IPS-18a (cell line): ENCODE results near the gene NAA20.

ENCODE experiments used
- H3K27ac ChIP-seq: one replicate; pipeline ENCODE4 v1.5.1; 2013; ENCODE audit warnings: low read length
- H3K27me3 ChIP-seq: one replicate; pipeline ENCODE4 v1.6.1; 2013; ENCODE audit warnings: mild to moderate bottlenecking, low read length; ENCODE audit not compliant: control insufficient read depth, insufficient read depth
- H3K36me3 ChIP-seq: one replicate; pipeline ENCODE4 v1.6.1; 2013; ENCODE audit warnings: low read depth, low read length; ENCODE audit not compliant: control insufficient read depth
- H3K4me1 ChIP-seq: one replicate; pipeline ENCODE4 v1.6.1; 2013; ENCODE audit warnings: low read depth, low read length; ENCODE audit not compliant: control insufficient read depth
- H3K4me3 ChIP-seq: one replicate; pipeline ENCODE4 v1.5.1; 2013; ENCODE audit warnings: low read length
- H3K9ac ChIP-seq: one replicate; pipeline ENCODE4 v1.6.1; 2013; ENCODE audit warnings: mild to moderate bottlenecking, low read length, moderate library complexity
- H3K9me3 ChIP-seq: one replicate; pipeline ENCODE4 v1.6.1; 2013; ENCODE audit warnings: low read depth, low read length; ENCODE audit not compliant: control insufficient read depth

Gene NAA20

GRCh38 chr20:19992996-19993908, 23.9 kb upstream of the NAA20 start:
- Histone ChIP-seq H3K27ac (no peak overlapping the region), H3K4me3 (no peak overlapping the region), H3K36me3 (no peaks in the 10 kb centered on the region), H3K9me3 (no peaks in the 10 kb centered on the region), H3K9ac (no peak overlapping the region), H3K4me1 (peaks cover 4% of the 10 kb centered on the region), H3K27me3 (no peaks in the 10 kb centered on the region)

- peaks cover 4% of the 10 kb centered on the region for H3K4me1 ChIP-seq
- no peaks in the 10 kb centered on the region for H3K9me3 ChIP-seq
- H3K4me3 ChIP-seq: no peak overlapping the region
- H3K27ac ChIP-seq: no peak overlapping the region
- H3K9ac ChIP-seq: no peak overlapping the region
- no peaks in the 10 kb centered on the region for H3K36me3 ChIP-seq
- no peaks in the 10 kb centered on the region for H3K27me3 ChIP-seq
These were observed 23.0 kb upstream of the NAA20 start for GRCh38 chr20:19993958-19994669.

- no peaks in the 10 kb centered on the region for H3K9me3 ChIP-seq
- peaks cover 4% of the 10 kb centered on the region for H3K4me1 ChIP-seq
- H3K9ac ChIP-seq: no peak overlapping the region
- no peak overlapping the region for H3K4me3 ChIP-seq
- no peak overlapping the region for H3K27ac ChIP-seq
- H3K36me3 ChIP-seq: no peaks in the 10 kb centered on the region
- no peaks in the 10 kb centered on the region for H3K27me3 ChIP-seq
These were observed 21.8 kb upstream of the NAA20 start for GRCh38 chr20:19995220-19995863.

- H3K9ac ChIP-seq: no peak overlapping the region
- H3K4me1 ChIP-seq: peaks cover 4% of the 10 kb centered on the region
- no peaks in the 10 kb centered on the region for H3K9me3 ChIP-seq
- H3K36me3 ChIP-seq: no peaks in the 10 kb centered on the region
- no peaks in the 10 kb centered on the region for H3K27me3 ChIP-seq
- H3K4me3 ChIP-seq: no peak overlapping the region
- no peak overlapping the region for H3K27ac ChIP-seq
These were observed 20.9 kb upstream of the NAA20 start for GRCh38 chr20:19996222-19996621.

- Histone ChIP-seq H3K36me3 (no peaks in the 10 kb centered on the region), H3K4me1 (peaks cover 4% of the 10 kb centered on the region), H3K27me3 (no peaks in the 10 kb centered on the region), H3K27ac (no peak overlapping the region), H3K4me3 (no peak overlapping the region), H3K9me3 (no peaks in the 10 kb centered on the region), H3K9ac (no peak overlapping the region)
These were observed 20.2 kb upstream of the NAA20 start for GRCh38 chr20:19996917-19997316.

- no peaks in the 10 kb centered on the region for H3K9me3 ChIP-seq
- no peak overlapping the region for H3K9ac ChIP-seq
- no peaks in the 10 kb centered on the region for H3K4me1 ChIP-seq
- no peak overlapping the region for H3K4me3 ChIP-seq
- no peak overlapping the region for H3K27ac ChIP-seq
- H3K36me3 ChIP-seq: no peaks in the 10 kb centered on the region
- no peaks in the 10 kb centered on the region for H3K27me3 ChIP-seq
These were observed 18.0 kb upstream of the NAA20 start for GRCh38 chr20:19998990-19999705.

GRCh38 chr20:20000211-20000968, 16.8 kb upstream of the NAA20 start:
- Histone ChIP-seq H3K4me1 (no peaks in the 10 kb centered on the region), H3K27ac (no peak overlapping the region), H3K9ac (no peak overlapping the region), H3K36me3 (no peaks in the 10 kb centered on the region), H3K27me3 (no peaks in the 10 kb centered on the region), H3K9me3 (no peaks in the 10 kb centered on the region), H3K4me3 (no peak overlapping the region)

GRCh38 chr20:20002101-20002998, 14.8 kb upstream of the NAA20 start:
- no peak overlapping the region for H3K9ac ChIP-seq
- no peaks in the 10 kb centered on the region for H3K4me1 ChIP-seq
- no peaks in the 10 kb centered on the region for H3K27me3 ChIP-seq
- no peaks in the 10 kb centered on the region for H3K9me3 ChIP-seq
- no peak overlapping the region for H3K4me3 ChIP-seq
- H3K27ac ChIP-seq: no peak overlapping the region
- H3K36me3 ChIP-seq: no peaks in the 10 kb centered on the region

GRCh38 chr20:20003031-20003954, 13.9 kb upstream of the NAA20 start:
- Histone ChIP-seq H3K9ac (no peak overlapping the region), H3K4me3 (no peak overlapping the region), H3K27me3 (no peaks in the 10 kb centered on the region), H3K9me3 (no peaks in the 10 kb centered on the region), H3K27ac (no peak overlapping the region), H3K4me1 (no peaks in the 10 kb centered on the region), H3K36me3 (no peaks in the 10 kb centered on the region)
